ENCODE data around the gene FNDC3A.

DNA sequence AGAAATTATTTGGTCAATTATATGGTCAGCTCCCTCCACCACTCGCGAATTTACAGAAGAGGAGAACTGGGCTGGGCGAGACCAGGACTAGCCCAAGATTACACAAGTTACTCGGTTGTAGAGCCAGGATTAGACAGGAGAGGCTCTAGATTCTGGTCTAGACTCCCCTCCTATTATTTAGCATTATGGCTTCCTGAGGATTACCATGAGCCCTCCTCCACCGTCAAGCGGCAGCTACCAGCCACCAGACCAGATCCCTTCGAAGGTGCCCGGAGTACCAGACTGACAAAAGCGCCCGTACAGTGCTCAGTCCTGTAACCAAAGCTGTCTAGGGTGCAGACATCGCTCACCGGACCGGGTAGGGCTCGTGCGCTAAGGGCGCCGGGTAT is 243.9 kb downstream of the FNDC3A start:
- TF ChIP-seq, protein P1, sequence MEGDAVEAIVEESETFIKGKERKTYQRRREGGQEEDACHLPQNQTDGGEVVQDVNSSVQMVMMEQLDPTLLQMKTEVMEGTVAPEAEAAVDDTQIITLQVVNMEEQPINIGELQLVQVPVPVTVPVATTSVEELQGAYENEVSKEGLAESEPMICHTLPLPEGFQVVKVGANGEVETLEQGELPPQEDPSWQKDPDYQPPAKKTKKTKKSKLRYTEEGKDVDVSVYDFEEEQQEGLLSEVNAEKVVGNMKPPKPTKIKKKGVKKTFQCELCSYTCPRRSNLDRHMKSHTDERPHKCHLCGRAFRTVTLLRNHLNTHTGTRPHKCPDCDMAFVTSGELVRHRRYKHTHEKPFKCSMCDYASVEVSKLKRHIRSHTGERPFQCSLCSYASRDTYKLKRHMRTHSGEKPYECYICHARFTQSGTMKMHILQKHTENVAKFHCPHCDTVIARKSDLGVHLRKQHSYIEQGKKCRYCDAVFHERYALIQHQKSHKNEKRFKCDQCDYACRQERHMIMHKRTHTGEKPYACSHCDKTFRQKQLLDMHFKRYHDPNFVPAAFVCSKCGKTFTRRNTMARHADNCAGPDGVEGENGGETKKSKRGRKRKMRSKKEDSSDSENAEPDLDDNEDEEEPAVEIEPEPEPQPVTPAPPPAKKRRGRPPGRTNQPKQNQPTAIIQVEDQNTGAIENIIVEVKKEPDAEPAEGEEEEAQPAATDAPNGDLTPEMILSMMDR (IDR thresholded peaks at IDR 0.05; ENCODE audit: insufficient read depth, low read length): no peak
- TF ChIP-seq, protein P2, sequence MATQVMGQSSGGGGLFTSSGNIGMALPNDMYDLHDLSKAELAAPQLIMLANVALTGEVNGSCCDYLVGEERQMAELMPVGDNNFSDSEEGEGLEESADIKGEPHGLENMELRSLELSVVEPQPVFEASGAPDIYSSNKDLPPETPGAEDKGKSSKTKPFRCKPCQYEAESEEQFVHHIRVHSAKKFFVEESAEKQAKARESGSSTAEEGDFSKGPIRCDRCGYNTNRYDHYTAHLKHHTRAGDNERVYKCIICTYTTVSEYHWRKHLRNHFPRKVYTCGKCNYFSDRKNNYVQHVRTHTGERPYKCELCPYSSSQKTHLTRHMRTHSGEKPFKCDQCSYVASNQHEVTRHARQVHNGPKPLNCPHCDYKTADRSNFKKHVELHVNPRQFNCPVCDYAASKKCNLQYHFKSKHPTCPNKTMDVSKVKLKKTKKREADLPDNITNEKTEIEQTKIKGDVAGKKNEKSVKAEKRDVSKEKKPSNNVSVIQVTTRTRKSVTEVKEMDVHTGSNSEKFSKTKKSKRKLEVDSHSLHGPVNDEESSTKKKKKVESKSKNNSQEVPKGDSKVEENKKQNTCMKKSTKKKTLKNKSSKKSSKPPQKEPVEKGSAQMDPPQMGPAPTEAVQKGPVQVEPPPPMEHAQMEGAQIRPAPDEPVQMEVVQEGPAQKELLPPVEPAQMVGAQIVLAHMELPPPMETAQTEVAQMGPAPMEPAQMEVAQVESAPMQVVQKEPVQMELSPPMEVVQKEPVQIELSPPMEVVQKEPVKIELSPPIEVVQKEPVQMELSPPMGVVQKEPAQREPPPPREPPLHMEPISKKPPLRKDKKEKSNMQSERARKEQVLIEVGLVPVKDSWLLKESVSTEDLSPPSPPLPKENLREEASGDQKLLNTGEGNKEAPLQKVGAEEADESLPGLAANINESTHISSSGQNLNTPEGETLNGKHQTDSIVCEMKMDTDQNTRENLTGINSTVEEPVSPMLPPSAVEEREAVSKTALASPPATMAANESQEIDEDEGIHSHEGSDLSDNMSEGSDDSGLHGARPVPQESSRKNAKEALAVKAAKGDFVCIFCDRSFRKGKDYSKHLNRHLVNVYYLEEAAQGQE (IDR thresholded peaks at IDR 0.05; ENCODE audit: insufficient replicate concordance, low read depth): no peak

Measured in HL-60 (cell line).